ENCODE results near the gene XRN2. TPM values are rescaled to one million over a fixed set of nuclear protein-coding genes. Genes with fewer than 3 reads are reported as not detected.

The XRN2 gene
- total RNA-seq, 2 donors from 2014 or later, result 39.0 to 41.8 TPM

- DNase-seq, result no peak
- Histone ChIP-seq H3K9me3 (no peaks in the 10 kb centered on the region), H3K27ac (no peak overlapping the region), H3K9ac (ENCODE audit: low read depth in 2 of 2, low read length in 2 of 2) (no peak overlapping the region), H3K4me3 (no peak overlapping the region), H3K36me3 (no peaks in the 10 kb centered on the region), H3K4me1 (no peaks in the 10 kb centered on the region), H3K27me3 (no peaks in the 10 kb centered on the region)
- intact Hi-C loops (cut with DNase I), result no loop called here
- no peak for TF ChIP-seq CTCF (IDR thresholded peaks at IDR 0.05)
Observed at GRCh38 chr20:21435576-21435975, 132.4 kb downstream of the XRN2 start.

GRCh38 chr20:21436205-21436604 lies 133.1 kb downstream of the XRN2 start:
- no peaks in the 10 kb centered on the region for H3K4me1 ChIP-seq
- H3K36me3 ChIP-seq, result no peaks in the 10 kb centered on the region
- H3K27me3 ChIP-seq, result no peaks in the 10 kb centered on the region
- no peak for DNase-seq
- intact Hi-C loops (cut with DNase I), result no loop called here
- H3K9me3 ChIP-seq, result no peaks in the 10 kb centered on the region
- no peak for TF ChIP-seq CTCF (IDR thresholded peaks at IDR 0.05)
- H3K4me3 ChIP-seq, result no peak overlapping the region
- H3K9ac ChIP-seq (ENCODE audit: low read depth in 2 of 2, low read length in 2 of 2), result no peak overlapping the region
- no peak overlapping the region for H3K27ac ChIP-seq

- no peak for TF ChIP-seq CTCF (IDR thresholded peaks at IDR 0.05)
- DNase-seq, result no peak
- H3K36me3 ChIP-seq, result no peaks in the 10 kb centered on the region
- H3K4me1 ChIP-seq, result no peaks in the 10 kb centered on the region
- no peak overlapping the region for H3K4me3 ChIP-seq
- H3K27ac ChIP-seq, result no peak overlapping the region
- intact Hi-C loops (cut with DNase I), result no loop called here
- H3K9me3 ChIP-seq, result no peaks in the 10 kb centered on the region
- no peak overlapping the region for H3K9ac ChIP-seq (ENCODE audit: low read depth in 2 of 2, low read length in 2 of 2)
- H3K27me3 ChIP-seq, result no peaks in the 10 kb centered on the region
Observed at GRCh38 chr20:21437248-21437647, 134.1 kb downstream of the XRN2 start.

GRCh38 chr20:21437816-21438215 lies 134.7 kb downstream of the XRN2 start:
- intact Hi-C loops (cut with DNase I), result no loop called here
- Histone ChIP-seq H3K4me1 (no peaks in the 10 kb centered on the region), H3K27ac (no peak overlapping the region), H3K36me3 (no peaks in the 10 kb centered on the region), H3K27me3 (no peaks in the 10 kb centered on the region), H3K9me3 (no peaks in the 10 kb centered on the region), H3K4me3 (no peak overlapping the region), H3K9ac (ENCODE audit: low read depth in 2 of 2, low read length in 2 of 2) (no peak overlapping the region)
- no peak for TF ChIP-seq CTCF (IDR thresholded peaks at IDR 0.05)
- DNase-seq, result no peak

Other genes with a start within 250 kb of the XRN2 start
- gene LINC00237, start 197.0 kb upstream of the XRN2 start, total RNA-seq, result not detected
- 10 to 100 TPM in 1 of 2 donors, 1 to 10 TPM in 1; 6.3 to 17.1 TPM for gene KIZ, start 177.2 kb upstream of the XRN2 start, total RNA-seq
- not detected for gene NKX2-4, start 94.2 kb downstream of the XRN2 start, total RNA-seq
- gene NKX2-2, start 210.7 kb downstream of the XRN2 start, total RNA-seq, result 1 to 10 TPM; 1.4 to 1.6 TPM